MM.1S (cell line): ENCODE data around the gene THRB.
"Not testable (repeated sequence)": the region's sequence is repeated elsewhere in the genome, so short reads cannot be mapped to it uniquely, and the experiment has no call there.

Source experiments
- CTCF ChIP-seq: fragments of 300-600 bp; sonication (generic); IDR thresholded peaks from 2 replicates; pipeline ENCODE4 v1.5.1; 2016; ENCODE audit warnings: antibody characterized with exemption, low read length, mixed read lengths
- EZH2phosphoT487 ChIP-seq: fragments of 300-600 bp; sonication (generic); IDR thresholded peaks from 2 replicates; pipeline ENCODE4 v1.6.1; 2018; ENCODE audit warnings: antibody characterized with exemption, low read length

GRCh38 chr3:24398712-24399111 is 95.9 kb downstream of the THRB start:
- TF ChIP-seq EZH2phosphoT487, CTCF: not testable (repeated sequence)
